ENCODE measurements around the gene RNF20. TPM values are rescaled to one million over a fixed set of nuclear protein-coding genes. Genes with fewer than 3 reads are reported as not detected.

RNF20 gene
- total RNA-seq, 1 donor from 2014 or later = 52.2 TPM

GRCh38 chr9:101591787-101592446 is 58.3 kb downstream of the RNF20 start:
- no peaks in the 10 kb centered on the region for H3K4me1 Mint-ChIP-seq (ENCODE audit: unreplicated experiment)
- H3K36me3 Mint-ChIP-seq = no peaks in the 10 kb centered on the region
- H3K27me3 Mint-ChIP-seq = peaks cover 10% of the 10 kb centered on the region
- H3K27ac Mint-ChIP-seq = no peak overlapping the region
- H3K9me3 Mint-ChIP-seq = no peaks in the 10 kb centered on the region
- DNase-seq (ENCODE audit: extremely low spot score, unreplicated experiment) = no peak
- no peak for TF ChIP-seq CTCF (conservative IDR thresholded peaks at IDR 0.05)
- H3K4me3 Mint-ChIP-seq = no peak overlapping the region

- Mint-ChIP-seq H3K27me3 (peaks cover 10% of the 10 kb centered on the region), H3K36me3 (no peaks in the 10 kb centered on the region), H3K4me3 (no peak overlapping the region), H3K4me1 (ENCODE audit: unreplicated experiment) (no peaks in the 10 kb centered on the region), H3K27ac (no peak overlapping the region), H3K9me3 (no peaks in the 10 kb centered on the region)
- no peak for DNase-seq (ENCODE audit: extremely low spot score, unreplicated experiment)
- TF ChIP-seq CTCF (conservative IDR thresholded peaks at IDR 0.05) = no peak
These were observed 59.1 kb downstream of the RNF20 start for GRCh38 chr9:101592788-101593187.

DNA sequence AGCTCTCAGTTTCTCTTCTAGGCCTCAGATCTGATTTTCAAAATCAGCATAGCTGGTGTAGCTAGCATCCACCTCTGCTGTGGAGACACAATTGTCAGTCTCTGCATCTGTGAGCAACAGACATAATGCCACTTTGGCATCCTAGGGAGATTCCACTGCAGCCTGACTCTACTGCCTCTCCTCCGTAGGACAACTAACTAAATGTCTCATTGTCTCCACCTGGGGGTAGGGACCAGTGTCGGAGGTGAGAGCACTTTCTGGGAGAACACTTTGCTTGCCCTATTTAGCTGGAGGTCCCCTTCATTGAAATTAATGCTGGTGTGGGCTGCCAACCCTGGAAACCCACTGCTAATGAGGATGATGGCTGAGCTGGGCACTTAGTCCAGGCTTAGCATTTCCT is 59.7 kb downstream of the RNF20 start:
- H3K27me3 Mint-ChIP-seq = peaks cover 10% of the 10 kb centered on the region
- H3K27ac Mint-ChIP-seq = no peak overlapping the region
- H3K36me3 Mint-ChIP-seq = no peaks in the 10 kb centered on the region
- H3K4me3 Mint-ChIP-seq = no peak overlapping the region
- H3K9me3 Mint-ChIP-seq = no peaks in the 10 kb centered on the region
- no peaks in the 10 kb centered on the region for H3K4me1 Mint-ChIP-seq (ENCODE audit: unreplicated experiment)
- no peak for DNase-seq (ENCODE audit: extremely low spot score, unreplicated experiment)
- TF ChIP-seq CTCF (conservative IDR thresholded peaks at IDR 0.05) = no peak

DNA sequence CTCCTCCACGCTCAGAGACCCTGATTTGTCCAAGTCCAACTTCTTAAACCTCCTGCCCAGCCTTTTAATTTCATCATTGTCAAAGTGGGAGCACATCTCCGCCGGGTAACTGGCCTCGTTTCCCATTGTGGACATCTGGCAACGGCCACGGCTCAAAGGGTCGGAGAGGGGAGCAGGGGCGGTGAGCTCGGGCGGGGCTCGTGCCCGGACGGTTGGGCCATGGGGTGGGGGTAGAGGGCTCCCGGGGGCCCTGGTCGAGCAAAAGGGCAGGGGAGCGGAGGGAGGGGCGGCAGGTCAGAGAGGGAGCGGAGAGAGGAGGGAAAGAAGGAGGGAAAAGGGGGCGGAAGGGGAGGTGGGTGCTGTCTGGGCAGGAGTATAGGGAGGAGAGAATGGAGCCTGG is 61.1 kb downstream of the RNF20 start, which contains the start of gene PPP3R2:
PPP3R2 (minus strand) TSS at position 174 of the 400 bp plus-strand sequence; CDS start at position 126, 48 bp downstream.
- H3K9me3 Mint-ChIP-seq = no peaks in the 10 kb centered on the region
- H3K36me3 Mint-ChIP-seq = no peaks in the 10 kb centered on the region
- no peak within 1 kb of the TSS for H3K4me3 Mint-ChIP-seq
- no peak within 1 kb of the TSS for H3K27ac Mint-ChIP-seq
- no peaks in the 10 kb centered on the region for H3K4me1 Mint-ChIP-seq (ENCODE audit: unreplicated experiment)
- DNase-seq (ENCODE audit: extremely low spot score, unreplicated experiment) = no peak
- H3K27me3 Mint-ChIP-seq = peaks cover 11% of the 10 kb centered on the region
- TF ChIP-seq CTCF (conservative IDR thresholded peaks at IDR 0.05) = no peak

GRCh38 chr9:101601904-101602765 is 68.5 kb downstream of the RNF20 start:
- Mint-ChIP-seq H3K27ac (no peak overlapping the region), H3K4me1 (ENCODE audit: unreplicated experiment) (peaks cover 5% of the 10 kb centered on the region), H3K4me3 (no peak overlapping the region), H3K27me3 (peaks cover 22% of the 10 kb centered on the region), H3K36me3 (no peaks in the 10 kb centered on the region), H3K9me3 (no peaks in the 10 kb centered on the region)
- DNase-seq (ENCODE audit: extremely low spot score, unreplicated experiment) = no peak
- TF ChIP-seq CTCF (conservative IDR thresholded peaks at IDR 0.05) = peak; percentile 85
